CD14-positive monocyte (primary cell): ENCODE data around the gene IL17B. TPM values are rescaled to one million over a fixed set of nuclear protein-coding genes. Genes with fewer than 3 reads are reported as not detected.

Experiments used
- DNase-seq, 3 donors: peaks; one replicate each; pipeline ENCODE4 v3.0.0-alpha.2; 2011 to 2022
- H2AFZ ChIP-seq: 2 replicates; pipeline ENCODE4 v1.6.0; 2012; ENCODE audit warnings: mild to moderate bottlenecking, low read depth, low read length, inconsistent platforms; ENCODE audit not compliant: insufficient read depth, poor library complexity, severe bottlenecking
- H3K27ac ChIP-seq, 2 donors: 1 replicate in 1 of 2; 2 replicates in 1 of 2; pipeline ENCODE4 v1.5.1; 2012 to 2013; ENCODE audit warnings: low read length in 2 of 2, control low read depth in 1 of 2, inconsistent platforms in 1 of 2, low read depth in 1 of 2, mild to moderate bottlenecking in 1 of 2
- H3K27me3 ChIP-seq, 2 donors: one replicate each; pipeline versions ENCODE4 v1.6.0 to v1.6.1; 2011 to 2013; ENCODE audit warnings: low read length in 2 of 2; ENCODE audit not compliant: control insufficient read depth in 2 of 2, insufficient read depth in 2 of 2
- H3K36me3 ChIP-seq, 2 donors: replicated peaks in 1 of 2; 1 replicate in 1 of 2; 2 replicates in 1 of 2; pipeline versions ENCODE4 v1.5.1 to v1.6.1; 2012 to 2013; ENCODE audit warnings: low read length in 2 of 2, control low read depth in 1 of 2, inconsistent platforms in 1 of 2, mild to moderate bottlenecking in 1 of 2; ENCODE audit not compliant: insufficient read depth in 2 of 2, control insufficient read depth in 1 of 2
- H3K4me1 ChIP-seq, 2 donors: 1 replicate in 1 of 2; 2 replicates in 1 of 2; pipeline versions ENCODE4 v1.5.1 to v1.6.1; 2012 to 2013; ENCODE audit warnings: low read length in 2 of 2, control low read depth in 1 of 2, inconsistent platforms in 1 of 2, mild to moderate bottlenecking in 1 of 2, moderate library complexity in 1 of 2; ENCODE audit not compliant: insufficient read depth in 2 of 2, control insufficient read depth in 1 of 2
- H3K4me2 ChIP-seq: replicated peaks from 2 replicates; pipeline ENCODE3; 2012; ENCODE audit warnings: low read length, moderate library complexity, mild to moderate bottlenecking; ENCODE audit not compliant: poor library complexity, severe bottlenecking; ENCODE audit errors: extremely low read depth
- H3K4me3 ChIP-seq, 3 experiments: fragments of 200-600 bp in 1 of 3; sonication (generic) in 1 of 3; replicated peaks in 1 of 3; 1 replicate in 2 of 3; 2 replicates in 1 of 3; pipeline ENCODE4 v1.5.1; 2011 to 2013; ENCODE audit warnings: low read length in 3 of 3, mild to moderate bottlenecking in 3 of 3, control low read depth in 2 of 3, low read depth in 2 of 3, inconsistent platforms in 1 of 3, moderate library complexity in 1 of 3
- H3K79me2 ChIP-seq: 2 replicates; pipeline ENCODE4 v1.6.0; 2012; ENCODE audit warnings: mild to moderate bottlenecking, control low read depth, inconsistent platforms, low read length, moderate library complexity; ENCODE audit not compliant: insufficient read depth
- H3K9ac ChIP-seq: 2 replicates; pipeline ENCODE4 v1.6.0; 2017; ENCODE audit warnings: low read length, mild to moderate bottlenecking; ENCODE audit not compliant: insufficient read depth, poor library complexity, severe bottlenecking
- H3K9me3 ChIP-seq, 2 donors: replicated peaks in 1 of 2; 1 replicate in 1 of 2; 2 replicates in 1 of 2; pipeline versions ENCODE4 v1.5.1 to v1.6.1; 2012 to 2013; ENCODE audit warnings: low read length in 2 of 2, control low read depth in 1 of 2; ENCODE audit not compliant: control insufficient read depth in 1 of 2, insufficient read depth in 1 of 2
- H4K20me1 ChIP-seq: 2 replicates; pipeline ENCODE4 v1.6.0; 2012; ENCODE audit warnings: mild to moderate bottlenecking, low read length, control low read depth, moderate library complexity; ENCODE audit not compliant: insufficient read depth
- H3K27ac Mint-ChIP-seq, 7 donors: one replicate each; pipeline ENCODE4 v1.8.0; 2020; ENCODE audit warnings: mild to moderate bottlenecking in 7 of 7, mixed read lengths in 7 of 7, moderate library complexity in 6 of 7, inconsistent platforms in 2 of 7
- H3K27me3 Mint-ChIP-seq, 3 donors: one replicate each; pipeline ENCODE4 v1.8.0; 2021 to 2022; ENCODE audit warnings: low read depth in 3 of 3, mild to moderate bottlenecking in 3 of 3, mixed read lengths in 3 of 3, moderate library complexity in 3 of 3, inconsistent platforms in 1 of 3
- H3K36me3 Mint-ChIP-seq, 2 donors: one replicate each; pipeline ENCODE4 v1.8.0; 2020; ENCODE audit warnings: mixed read lengths in 2 of 2, inconsistent platforms in 1 of 2, mild to moderate bottlenecking in 1 of 2
- H3K4me1 Mint-ChIP-seq: one replicate; pipeline ENCODE4 v1.8.0; 2020; ENCODE audit warnings: mild to moderate bottlenecking, mixed read lengths
- H3K4me3 Mint-ChIP-seq, 2 donors: one replicate each; pipeline ENCODE4 v1.8.0; 2020; ENCODE audit warnings: mild to moderate bottlenecking in 2 of 2, mixed read lengths in 2 of 2, moderate library complexity in 1 of 2
- H3K9me3 Mint-ChIP-seq, 7 donors: one replicate each; pipeline ENCODE4 v1.8.0; 2020 to 2022; ENCODE audit warnings: mixed read lengths in 7 of 7, mild to moderate bottlenecking in 6 of 7, moderate library complexity in 6 of 7, inconsistent platforms in 2 of 7
- WGBS: methylation state at CpG from one replicate; pipeline ENCODE4 v1.1.5; 2013; ENCODE audit warnings: missing lambda C conversion rate; ENCODE audit not compliant: insufficient coverage; 5-methylcytosine and 5-hydroxymethylcytosine counted together
- intact Hi-C, 2 donors: fragments of 100-400 bp; cut with micrococcal nuclease; formaldehyde crosslinking; loops; one replicate each; pipeline versions ENCODE4 v1.15.0 to v1.15.1; 2023
- polyA plus RNA-seq, 3 donors: library from polyadenylated mRNA; depleted of rRNA in 1 of 3; unstranded in 2 of 3; stranded (reverse) in 1 of 3; fragments of 300-500 nt in 2 of 3; fragments of >200 nt in 1 of 3; fragmentation: Illumina TruSeq in 2 of 3; gene quantifications; 1 replicate in 2 of 3; 2 replicates in 1 of 3; pipeline ENCODE4 v1.2.3, GENCODE V29; 2012 to 2021
- TF ChIP-seq, protein P1 (sequence below): fragments of 200-600 bp; IDR thresholded peaks from one replicate; pipeline ENCODE4 v1.8.0; 2022; ENCODE audit warnings: antibody characterized with exemption, mild to moderate bottlenecking

The IL17B gene
- polyA plus RNA-seq, 3 donors, result not detected

- 95% methylated on average over 19 of the region's 20 CpGs for WGBS
- TF ChIP-seq, protein P1, sequence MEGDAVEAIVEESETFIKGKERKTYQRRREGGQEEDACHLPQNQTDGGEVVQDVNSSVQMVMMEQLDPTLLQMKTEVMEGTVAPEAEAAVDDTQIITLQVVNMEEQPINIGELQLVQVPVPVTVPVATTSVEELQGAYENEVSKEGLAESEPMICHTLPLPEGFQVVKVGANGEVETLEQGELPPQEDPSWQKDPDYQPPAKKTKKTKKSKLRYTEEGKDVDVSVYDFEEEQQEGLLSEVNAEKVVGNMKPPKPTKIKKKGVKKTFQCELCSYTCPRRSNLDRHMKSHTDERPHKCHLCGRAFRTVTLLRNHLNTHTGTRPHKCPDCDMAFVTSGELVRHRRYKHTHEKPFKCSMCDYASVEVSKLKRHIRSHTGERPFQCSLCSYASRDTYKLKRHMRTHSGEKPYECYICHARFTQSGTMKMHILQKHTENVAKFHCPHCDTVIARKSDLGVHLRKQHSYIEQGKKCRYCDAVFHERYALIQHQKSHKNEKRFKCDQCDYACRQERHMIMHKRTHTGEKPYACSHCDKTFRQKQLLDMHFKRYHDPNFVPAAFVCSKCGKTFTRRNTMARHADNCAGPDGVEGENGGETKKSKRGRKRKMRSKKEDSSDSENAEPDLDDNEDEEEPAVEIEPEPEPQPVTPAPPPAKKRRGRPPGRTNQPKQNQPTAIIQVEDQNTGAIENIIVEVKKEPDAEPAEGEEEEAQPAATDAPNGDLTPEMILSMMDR, result no peak
- Histone ChIP-seq H4K20me1 (no peaks in the 10 kb centered on the region), H3K4me3 (no peak overlapping the region), H2AFZ (no peak overlapping the region), H3K9me3 (no peaks in the 10 kb centered on the region), H3K9ac (no peak overlapping the region), H3K27me3 (no peaks in the 10 kb centered on the region), H3K36me3 (no peaks in the 10 kb centered on the region), H3K27ac (no peak overlapping the region), H3K4me1 (no peaks in the 10 kb centered on the region), H3K79me2 (no peaks in the 10 kb centered on the region), H3K4me2 (no peak overlapping the region)
- Mint-ChIP-seq H3K27me3 (peaks cover 0 to 5% (median 0%) of the 10 kb centered on the region in 3 donors), H3K9me3 (no peaks in the 10 kb centered on the region), H3K4me1 (no peaks in the 10 kb centered on the region), H3K27ac (no peak overlapping the region), H3K36me3 (peaks cover 0 to under 1% of the 10 kb centered on the region in 2 donors), H3K4me3 (no peak overlapping the region)
- intact Hi-C loops, result loop anchor here in 1 of 2 donors (5.0 kb wide), 1 partner anchor 57 kb away; no protein-coding TSS in a partner anchor
- no peak for DNase-seq
Measured at GRCh38 chr5:149374303-149374702, 4.8 kb downstream of the IL17B start.

DNA sequence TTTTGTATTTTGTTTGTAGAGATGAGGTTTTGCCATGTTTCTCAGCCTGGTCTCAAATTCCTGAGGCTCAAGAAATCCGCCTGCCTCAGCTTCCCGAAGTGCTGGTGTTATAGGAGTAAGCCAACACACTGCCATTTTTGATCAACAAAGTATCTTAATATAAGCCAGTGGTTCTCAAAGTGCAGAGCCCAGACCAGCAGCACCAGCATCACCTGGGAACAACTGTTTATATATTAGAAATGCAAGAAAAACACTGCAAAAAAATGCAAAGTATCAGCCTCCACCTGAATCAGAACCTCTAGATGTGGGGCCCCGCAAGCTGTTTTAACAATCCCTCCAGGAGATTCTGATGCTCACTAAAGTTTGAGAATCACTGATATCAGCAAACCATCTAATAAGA, 6.2 kb downstream of the IL17B start:
- intact Hi-C loops, result loop anchor here in 1 of 2 donors (5.0 kb wide), 1 partner anchor 56 kb away; no protein-coding TSS in a partner anchor
- Histone ChIP-seq H3K4me2 (no peak overlapping the region), H3K79me2 (no peaks in the 10 kb centered on the region), H3K4me3 (no peak overlapping the region), H3K27ac (no peak overlapping the region), H3K27me3 (no peaks in the 10 kb centered on the region), H4K20me1 (no peaks in the 10 kb centered on the region), H2AFZ (no peak overlapping the region), H3K36me3 (peaks cover 0 to 2% of the 10 kb centered on the region in 2 donors), H3K9ac (no peak overlapping the region), H3K4me1 (no peaks in the 10 kb centered on the region), H3K9me3 (no peaks in the 10 kb centered on the region)
- H3K4me3 Mint-ChIP-seq, result no peak overlapping the region
- no peak for DNase-seq
- WGBS, result no CpG with 5 or more reads among the region's 3 CpGs
- H3K36me3 Mint-ChIP-seq, result peaks cover 5 to 9% of the 10 kb centered on the region in 2 donors
- H3K27ac Mint-ChIP-seq, result no peak overlapping the region
- no peaks in the 10 kb centered on the region for H3K4me1 Mint-ChIP-seq
- no peaks in the 10 kb centered on the region for H3K9me3 Mint-ChIP-seq
- peaks cover 0 to 4% (median 3%) of the 10 kb centered on the region in 3 donors for H3K27me3 Mint-ChIP-seq
- TF ChIP-seq, protein P1, result no peak
